ENCODE results near the gene MYH9.
"Not testable (repeated sequence)": the region's sequence is repeated elsewhere in the genome, so short reads cannot be mapped to it uniquely, and the experiment has no call there.

Gene MYH9

DNA sequence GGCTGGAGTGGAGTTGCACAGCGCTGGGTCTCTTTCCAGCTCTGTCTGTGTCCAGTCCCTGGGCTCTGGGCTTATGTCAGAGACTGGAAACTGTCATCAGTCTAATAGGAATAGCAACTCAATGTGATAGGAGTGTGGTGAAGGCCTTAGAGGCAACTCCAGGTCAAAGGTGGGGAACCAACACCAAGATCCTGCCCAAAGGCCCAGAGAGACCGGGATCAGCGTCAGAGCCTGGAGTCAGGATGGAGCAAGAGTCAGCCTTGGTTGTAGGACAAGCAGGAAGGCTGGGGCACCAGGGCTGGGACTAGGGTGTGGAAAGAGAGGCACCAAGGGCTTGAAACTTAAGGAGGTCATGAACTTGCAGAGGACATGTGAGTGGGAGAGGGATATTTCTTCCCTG lies 125.5 kb downstream of the MYH9 start:
- H3K4me1 ChIP-seq (ENCODE audit: insufficient read depth, low read length), result peaks cover 18% of the 10 kb centered on the region

DNA sequence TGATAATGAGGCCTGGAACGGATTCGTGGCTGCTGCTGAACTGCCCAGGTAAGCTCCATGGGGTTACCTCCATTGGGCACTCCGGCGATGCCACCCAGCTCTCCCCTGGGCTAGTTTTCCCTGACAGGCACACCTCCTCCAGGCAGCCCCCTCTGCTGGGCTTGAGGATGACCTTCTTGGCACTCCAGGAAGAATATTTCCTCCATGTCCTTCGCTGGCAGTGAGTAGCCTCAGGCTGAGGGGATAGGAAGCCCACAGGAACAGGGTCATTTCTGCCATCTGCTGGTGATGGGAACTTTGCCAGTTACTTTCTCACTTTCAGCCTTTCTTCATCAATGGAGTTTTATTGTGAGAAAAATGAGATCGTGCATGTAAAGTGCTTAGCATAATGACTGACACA lies 126.1 kb downstream of the MYH9 start:
- H3K27ac ChIP-seq (ENCODE audit: low read depth, low read length), result not testable (repeated sequence)
- H3K4me1 ChIP-seq (ENCODE audit: insufficient read depth, low read length), result peaks cover 18% of the 10 kb centered on the region

More for the DNA sequence above, 125.5 kb downstream of the MYH9 start:
- peaks cover 38% of the 10 kb centered on the region for H3K36me3 ChIP-seq (ENCODE audit: insufficient read depth, low read length)
- not testable (repeated sequence) for H3K9ac ChIP-seq (ENCODE audit: low read length); H3K27ac ChIP-seq (ENCODE audit: low read depth, low read length); H3K4me3 ChIP-seq (ENCODE audit: low read depth in 1 of 2, low read length in 2 of 2); H3K27me3 ChIP-seq (ENCODE audit: control insufficient read depth in 1 of 2, insufficient read depth in 2 of 2, low read length in 2 of 2); H3K9me3 ChIP-seq (ENCODE audit: low read length)

DNA sequence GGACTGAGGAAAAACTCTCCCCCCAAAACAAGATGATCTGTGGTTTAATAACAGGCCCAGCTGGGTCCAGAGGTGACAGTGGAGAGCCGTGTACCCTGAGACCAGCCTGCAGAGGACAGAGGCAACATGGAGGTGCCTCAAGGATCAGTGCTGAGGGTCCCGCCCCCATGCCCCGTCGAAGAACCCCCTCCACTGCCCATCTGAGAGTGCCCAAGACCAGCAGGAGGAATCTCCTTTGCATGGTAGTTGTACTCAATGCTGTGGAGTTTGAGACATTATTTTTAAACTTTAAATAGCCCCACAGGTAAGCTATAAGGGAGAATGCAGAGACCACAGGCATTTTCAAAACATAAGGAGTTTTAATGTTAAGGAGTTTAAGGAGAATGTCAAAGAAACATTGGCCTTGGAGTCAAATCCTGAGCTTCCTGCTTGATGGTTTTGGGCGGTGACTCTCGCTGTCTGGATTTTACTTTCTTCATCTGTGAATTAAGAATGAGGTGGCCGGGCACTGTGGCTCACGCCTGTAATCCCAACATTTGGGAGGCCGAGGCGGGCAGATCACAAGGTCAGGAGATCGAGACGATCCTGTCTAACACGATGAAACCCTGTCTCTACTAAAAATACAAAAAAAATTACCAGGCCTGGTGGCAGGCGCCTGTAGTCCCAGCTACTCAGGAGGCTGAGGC lies 128.0 kb downstream of the MYH9 start:
- Histone ChIP-seq H3K9ac (ENCODE audit: low read length) (no peak overlapping the region), H3K4me1 (ENCODE audit: insufficient read depth, low read length) (peaks cover 23% of the 10 kb centered on the region), H3K9me3 (ENCODE audit: low read length) (no peaks in the 10 kb centered on the region), H3K27me3 (ENCODE audit: control insufficient read depth in 1 of 2, insufficient read depth in 2 of 2, low read length in 2 of 2) (no peaks in the 10 kb centered on the region), H3K36me3 (ENCODE audit: insufficient read depth, low read length) (peaks cover 28% of the 10 kb centered on the region), H3K4me3 (ENCODE audit: low read depth in 1 of 2, low read length in 2 of 2) (peak overlapping the region in 1 of 2 donors; percentile 1), H3K27ac (ENCODE audit: low read depth, low read length) (no peak overlapping the region)

More for the DNA sequence above, 126.1 kb downstream of the MYH9 start:
- not testable (repeated sequence) for H3K4me3 ChIP-seq (ENCODE audit: low read depth in 1 of 2, low read length in 2 of 2); H3K9me3 ChIP-seq (ENCODE audit: low read length); H3K9ac ChIP-seq (ENCODE audit: low read length); H3K27me3 ChIP-seq (ENCODE audit: control insufficient read depth in 1 of 2, insufficient read depth in 2 of 2, low read length in 2 of 2)
- H3K36me3 ChIP-seq (ENCODE audit: insufficient read depth, low read length), result peaks cover 38% of the 10 kb centered on the region

DNA sequence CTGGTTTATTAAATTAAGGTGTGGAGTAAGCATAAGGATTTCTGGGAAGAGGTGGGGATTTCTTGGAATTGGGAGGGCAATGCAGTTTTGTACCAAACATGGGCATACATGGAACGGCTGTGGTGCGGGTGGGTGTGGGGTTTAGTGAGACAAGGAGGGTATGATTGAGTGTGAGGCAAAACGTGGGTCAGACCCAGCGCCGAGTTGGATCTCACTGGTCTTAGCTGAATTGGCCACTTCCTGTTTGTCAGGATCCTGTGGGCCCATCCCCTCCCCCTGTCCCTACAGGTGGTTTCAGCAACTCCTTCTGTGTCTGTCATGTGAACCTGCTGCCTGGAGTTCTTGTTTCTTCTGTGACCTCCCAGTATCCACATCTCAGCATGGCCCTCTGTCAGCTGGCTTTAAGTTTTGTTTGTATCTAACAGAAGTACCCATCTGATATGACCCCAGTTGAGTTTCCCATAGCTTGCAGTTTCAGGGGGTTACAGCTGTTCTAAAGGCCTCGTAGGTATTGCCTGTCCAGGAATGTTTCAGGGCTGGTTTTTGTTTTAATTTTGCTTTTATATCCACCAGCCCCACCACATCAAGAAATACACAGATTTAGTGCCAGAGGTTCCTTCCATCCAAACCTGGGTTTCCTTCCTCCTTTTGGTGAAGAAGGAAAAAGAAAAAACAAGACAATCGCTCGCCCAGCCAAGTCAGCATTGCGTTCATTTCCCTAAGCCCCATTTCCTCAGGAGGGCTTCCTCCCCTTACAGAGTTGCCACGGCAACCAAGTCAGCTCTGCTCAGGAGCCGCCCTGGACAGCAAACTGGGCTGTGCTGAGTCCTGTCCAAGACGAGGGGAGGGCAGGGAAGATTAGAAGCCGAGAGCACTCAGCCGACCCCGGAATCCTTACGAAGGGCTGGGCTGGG lies 128.8 kb downstream of the MYH9 start:
- H3K4me3 ChIP-seq (ENCODE audit: low read depth in 1 of 2, low read length in 2 of 2), result peak overlapping the region in 1 of 2 donors; percentile 1
- H3K9ac ChIP-seq (ENCODE audit: low read length), result no peak overlapping the region
- H3K27ac ChIP-seq (ENCODE audit: low read depth, low read length), result no peak overlapping the region
- H3K4me1 ChIP-seq (ENCODE audit: insufficient read depth, low read length), result peaks cover 27% of the 10 kb centered on the region
- no peaks in the 10 kb centered on the region for H3K9me3 ChIP-seq (ENCODE audit: low read length)
- no peaks in the 10 kb centered on the region for H3K27me3 ChIP-seq (ENCODE audit: control insufficient read depth in 1 of 2, insufficient read depth in 2 of 2, low read length in 2 of 2)
- H3K36me3 ChIP-seq (ENCODE audit: insufficient read depth, low read length), result peaks cover 28% of the 10 kb centered on the region

DNA sequence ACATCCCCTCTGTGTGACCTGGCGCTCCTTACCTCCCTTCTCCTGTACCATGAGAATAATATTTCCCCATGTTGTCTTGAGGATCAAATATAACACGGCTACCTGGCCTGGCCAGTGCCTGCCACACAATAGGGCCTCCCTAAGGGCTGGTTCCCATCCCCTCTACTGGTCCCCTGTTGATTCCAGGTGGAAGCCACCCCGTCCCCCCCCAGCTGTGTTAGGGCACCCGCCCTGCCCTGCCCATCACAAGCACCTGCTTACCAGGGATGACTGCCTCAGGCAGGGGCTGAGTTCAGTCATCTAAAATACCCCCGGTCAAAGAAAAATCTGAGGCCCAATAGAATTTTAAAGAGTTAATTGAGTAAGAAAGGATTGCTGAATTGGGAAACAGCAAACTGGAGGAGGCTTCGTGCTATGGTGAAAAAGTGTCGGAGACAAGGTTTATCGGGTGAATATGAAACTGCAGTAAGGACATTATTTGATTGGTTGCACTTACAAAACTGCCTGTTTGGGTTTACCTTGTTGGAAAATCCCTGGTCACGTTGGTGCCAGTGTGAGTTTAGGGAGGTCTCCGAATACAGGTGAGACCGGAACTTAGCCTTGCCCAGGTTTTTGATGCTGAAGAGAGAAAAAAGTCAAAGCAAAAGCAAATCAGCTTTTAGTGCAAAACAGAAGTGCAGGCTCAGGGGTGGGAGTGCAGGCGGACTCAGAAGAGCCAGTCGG lies 129.7 kb downstream of the MYH9 start:
- no peak overlapping the region for H3K9ac ChIP-seq (ENCODE audit: low read length)
- H3K9me3 ChIP-seq (ENCODE audit: low read length), result no peaks in the 10 kb centered on the region
- peaks cover 35% of the 10 kb centered on the region for H3K4me1 ChIP-seq (ENCODE audit: insufficient read depth, low read length)
- H3K36me3 ChIP-seq (ENCODE audit: insufficient read depth, low read length), result peaks cover 28% of the 10 kb centered on the region
- no peaks in the 10 kb centered on the region for H3K27me3 ChIP-seq (ENCODE audit: control insufficient read depth in 1 of 2, insufficient read depth in 2 of 2, low read length in 2 of 2)
- H3K4me3 ChIP-seq (ENCODE audit: low read depth in 1 of 2, low read length in 2 of 2), result no peak overlapping the region
- H3K27ac ChIP-seq (ENCODE audit: low read depth, low read length), result no peak overlapping the region

DNA sequence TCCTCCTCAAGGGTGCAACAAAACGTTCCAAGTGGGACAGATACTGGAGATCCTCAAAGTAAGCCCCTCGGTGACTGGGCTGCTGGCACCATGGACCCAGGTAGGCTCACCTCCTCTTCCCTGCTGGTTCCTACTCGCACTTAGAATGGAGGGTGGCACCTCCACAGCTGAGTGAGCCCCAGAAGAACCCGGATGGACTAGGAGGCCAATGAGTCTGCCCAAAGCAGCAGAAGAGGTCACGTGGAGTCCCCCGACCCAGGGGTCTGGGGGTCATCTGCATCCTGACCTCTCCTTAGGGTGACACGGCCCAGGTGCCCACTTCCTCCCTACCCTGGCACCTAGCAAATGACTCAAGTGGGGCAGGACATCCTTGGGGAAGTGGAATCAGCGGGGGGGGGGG lies 130.5 kb downstream of the MYH9 start:
- H3K27me3 ChIP-seq (ENCODE audit: control insufficient read depth in 1 of 2, insufficient read depth in 2 of 2, low read length in 2 of 2), result no peaks in the 10 kb centered on the region
- no peak overlapping the region for H3K27ac ChIP-seq (ENCODE audit: low read depth, low read length)
- no peaks in the 10 kb centered on the region for H3K9me3 ChIP-seq (ENCODE audit: low read length)
- H3K4me1 ChIP-seq (ENCODE audit: insufficient read depth, low read length), result peaks cover 35% of the 10 kb centered on the region
- no peak overlapping the region for H3K9ac ChIP-seq (ENCODE audit: low read length)
- H3K36me3 ChIP-seq (ENCODE audit: insufficient read depth, low read length), result peaks cover 22% of the 10 kb centered on the region
- H3K4me3 ChIP-seq (ENCODE audit: low read depth in 1 of 2, low read length in 2 of 2), result no peak overlapping the region

DNA sequence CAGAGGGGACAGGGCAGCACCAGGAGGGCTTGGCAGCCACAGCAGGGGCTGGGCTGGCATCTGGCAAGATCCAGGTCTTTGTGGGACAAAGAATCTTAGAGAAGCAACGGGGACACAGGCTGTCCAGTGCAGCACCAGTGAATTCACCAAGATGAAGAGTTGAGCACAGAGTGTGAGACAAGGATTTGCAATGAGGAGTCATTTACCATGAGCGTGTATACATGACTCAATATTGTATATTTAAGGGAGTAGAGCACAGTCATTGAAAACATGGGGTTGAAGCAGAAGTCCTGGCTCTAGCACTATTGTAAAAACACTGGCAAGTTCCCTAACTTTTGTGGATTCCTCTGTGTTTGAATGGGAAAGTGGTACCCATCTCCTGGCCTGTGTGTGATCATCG lies 131.3 kb downstream of the MYH9 start:
- Histone ChIP-seq H3K4me3 (ENCODE audit: low read depth in 1 of 2, low read length in 2 of 2) (no peak overlapping the region), H3K27ac (ENCODE audit: low read depth, low read length) (no peak overlapping the region), H3K9ac (ENCODE audit: low read length) (no peak overlapping the region), H3K4me1 (ENCODE audit: insufficient read depth, low read length) (peaks cover 35% of the 10 kb centered on the region), H3K9me3 (ENCODE audit: low read length) (no peaks in the 10 kb centered on the region), H3K36me3 (ENCODE audit: insufficient read depth, low read length) (peaks cover 13% of the 10 kb centered on the region), H3K27me3 (ENCODE audit: control insufficient read depth in 1 of 2, insufficient read depth in 2 of 2, low read length in 2 of 2) (no peaks in the 10 kb centered on the region)

DNA sequence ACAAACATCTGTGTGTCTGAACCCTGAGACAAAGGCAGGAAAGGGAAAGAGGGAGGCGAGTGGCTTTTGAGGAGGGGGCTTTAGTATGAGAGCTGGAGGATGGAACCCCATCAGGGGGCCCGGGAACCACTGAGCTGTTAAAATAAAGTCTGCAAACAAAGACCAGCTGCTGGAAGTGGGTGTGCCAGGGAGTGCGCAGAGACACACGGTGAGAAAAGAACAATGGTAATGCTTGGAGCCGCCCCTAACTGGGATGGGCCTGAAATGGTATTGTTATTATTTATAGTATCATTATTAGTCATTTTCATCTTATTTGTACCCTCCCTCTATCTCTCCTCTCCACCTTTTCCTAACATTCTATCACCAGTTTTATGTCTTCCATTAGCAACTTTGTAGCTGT lies 132.2 kb downstream of the MYH9 start:
- H3K4me1 ChIP-seq (ENCODE audit: insufficient read depth, low read length), result peaks cover 35% of the 10 kb centered on the region

DNA sequence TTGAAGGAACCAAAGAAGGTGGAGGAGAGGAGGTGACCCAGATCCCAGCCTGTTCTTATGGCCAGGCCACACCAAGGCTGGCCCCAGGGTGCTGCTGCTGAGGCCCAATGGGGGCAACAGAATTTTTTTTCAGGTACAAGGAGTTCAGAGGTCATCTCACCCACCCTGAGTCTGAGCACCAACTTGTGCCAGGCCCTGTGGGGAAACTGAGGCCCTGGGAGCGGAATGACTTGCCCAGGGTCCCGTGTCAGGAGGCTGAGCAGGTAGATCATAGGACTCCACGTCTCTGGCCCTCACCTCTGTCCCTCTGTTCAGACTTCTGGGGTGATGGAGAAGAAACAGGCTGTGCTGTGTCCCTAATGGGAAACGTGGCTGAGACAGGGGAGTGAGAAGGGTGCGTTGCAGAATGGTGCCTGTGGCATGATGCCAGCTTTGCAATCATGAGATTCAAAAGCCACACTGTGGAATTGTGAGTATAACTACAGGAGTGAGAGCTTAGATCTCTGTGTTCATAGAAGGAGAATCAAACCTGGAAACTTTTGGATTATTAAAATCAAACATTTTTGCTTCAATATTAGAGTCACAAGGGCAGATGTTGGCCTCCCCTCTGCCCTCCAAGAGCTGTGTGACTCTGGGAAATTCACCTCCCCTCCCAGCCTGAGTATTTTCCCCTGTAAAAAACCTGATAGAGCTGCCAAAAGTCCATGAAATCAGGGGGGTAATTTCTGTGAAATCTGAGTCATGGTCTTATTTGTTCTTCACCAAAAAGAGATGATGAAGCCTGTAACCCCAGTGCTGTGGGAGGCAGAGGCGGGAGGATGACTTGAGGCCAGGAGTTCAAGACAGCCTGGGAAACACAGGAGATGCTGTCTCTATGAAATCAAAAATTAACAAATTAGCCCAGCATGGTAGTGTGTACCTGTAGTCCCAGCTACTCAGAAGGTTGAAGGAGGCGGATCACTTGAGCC lies 134.0 kb downstream of the MYH9 start:
- peak overlapping the region; percentile 41 to 55 for H3K4me3 ChIP-seq (ENCODE audit: low read depth in 1 of 2, low read length in 2 of 2)
- H3K4me1 ChIP-seq (ENCODE audit: insufficient read depth, low read length), result peaks cover 24% of the 10 kb centered on the region
- peak overlapping the region; percentile 97 for H3K27ac ChIP-seq (ENCODE audit: low read depth, low read length)
- H3K9me3 ChIP-seq (ENCODE audit: low read length), result no peaks in the 10 kb centered on the region
- H3K27me3 ChIP-seq (ENCODE audit: control insufficient read depth in 1 of 2, insufficient read depth in 2 of 2, low read length in 2 of 2), result no peaks in the 10 kb centered on the region
- H3K36me3 ChIP-seq (ENCODE audit: insufficient read depth, low read length), result peaks cover 7% of the 10 kb centered on the region
- peak overlapping the region; percentile 31 for H3K9ac ChIP-seq (ENCODE audit: low read length)

More for the DNA sequence above, 132.2 kb downstream of the MYH9 start:
- not testable (repeated sequence) for H3K4me3 ChIP-seq (ENCODE audit: low read depth in 1 of 2, low read length in 2 of 2); H3K36me3 ChIP-seq (ENCODE audit: insufficient read depth, low read length); H3K27me3 ChIP-seq (ENCODE audit: control insufficient read depth in 1 of 2, insufficient read depth in 2 of 2, low read length in 2 of 2); H3K9ac ChIP-seq (ENCODE audit: low read length); H3K9me3 ChIP-seq (ENCODE audit: low read length)
- H3K27ac ChIP-seq (ENCODE audit: low read depth, low read length), result peak overlapping the region; percentile 82

DNA sequence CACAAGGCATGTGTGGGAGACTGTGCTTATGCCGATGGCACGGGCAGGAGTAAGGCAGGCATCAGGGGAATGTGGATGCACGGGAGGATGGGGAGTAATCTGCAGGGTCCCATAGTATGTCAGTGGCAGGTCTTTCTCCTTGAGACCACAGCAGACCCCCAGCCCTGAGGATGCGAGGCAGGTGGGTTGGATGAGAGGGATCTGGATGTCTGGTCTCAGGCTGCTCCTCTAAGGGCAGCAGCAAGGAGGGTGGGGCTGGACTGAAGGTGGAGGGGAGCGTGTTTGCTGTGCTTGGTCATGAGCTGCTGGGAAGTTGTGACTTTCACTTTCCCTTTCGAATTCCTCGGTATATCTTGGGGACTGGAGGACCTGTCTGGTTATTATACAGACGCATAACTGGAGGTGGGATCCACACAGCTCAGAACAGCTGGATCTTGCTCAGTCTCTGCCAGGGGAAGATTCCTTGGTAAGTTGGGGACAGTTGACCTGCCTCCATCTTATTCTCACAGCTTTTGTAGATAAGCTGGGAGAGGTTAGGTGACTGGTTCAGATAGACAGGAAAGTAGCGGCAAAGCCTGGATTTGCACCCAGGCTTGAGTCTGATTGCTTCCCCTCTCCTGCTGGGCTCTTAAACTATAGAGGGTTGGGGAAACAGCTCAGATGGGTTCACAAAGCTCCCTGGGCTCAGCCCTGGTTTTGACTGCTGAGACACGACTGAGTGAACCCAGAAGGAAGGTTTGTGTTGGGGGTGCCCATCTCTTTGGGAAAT lies 134.8 kb downstream of the MYH9 start, which contains the start of gene APOL1:
Gene APOL1 (plus strand): TSS at position 380 of the 769 bp plus-strand sequence. CDS start 1,823 bp downstream, outside the sequence.
- Histone ChIP-seq H3K9me3 (ENCODE audit: low read length) (no peaks in the 10 kb centered on the region), H3K4me3 (ENCODE audit: low read depth in 1 of 2, low read length in 2 of 2) (peak within 1 kb of the TSS; percentile 41 to 55), H3K27ac (ENCODE audit: low read depth, low read length) (peak within 1 kb of the TSS; percentile 97), H3K4me1 (ENCODE audit: insufficient read depth, low read length) (peaks cover 16% of the 10 kb centered on the region), H3K27me3 (ENCODE audit: control insufficient read depth in 1 of 2, insufficient read depth in 2 of 2, low read length in 2 of 2) (no peaks in the 10 kb centered on the region), H3K36me3 (ENCODE audit: insufficient read depth, low read length) (peaks cover 4% of the 10 kb centered on the region), H3K9ac (ENCODE audit: low read length) (peak within 1 kb of the TSS; percentile 31)
